ENCODE data around the gene CEP19.

CEP19 gene

GRCh38 chr3:196691386-196691785, 20.7 kb downstream of the CEP19 start:
- no peak for DNase-seq (ENCODE audit: low spot score in 2 of 2)
- H3K36me3 Mint-ChIP-seq: peaks cover 29% of the 10 kb centered on the region
- H3K9me3 Mint-ChIP-seq: no peaks in the 10 kb centered on the region
- no peak for ATAC-seq
- H3K4me1 Mint-ChIP-seq: peaks cover 18% of the 10 kb centered on the region
- no peak overlapping the region for H3K4me3 Mint-ChIP-seq
- no peak overlapping the region for H3K27ac Mint-ChIP-seq

- Mint-ChIP-seq H3K36me3 (peaks cover 16% of the 10 kb centered on the region), H3K4me3 (no peak overlapping the region), H3K27ac (no peak overlapping the region), H3K9me3 (no peaks in the 10 kb centered on the region), H3K4me1 (peaks cover 13% of the 10 kb centered on the region)
- DNase-seq (ENCODE audit: low spot score in 2 of 2): no peak
- ATAC-seq: no peak
These were observed 21.9 kb downstream of the CEP19 start for GRCh38 chr3:196689941-196690660.

DNA sequence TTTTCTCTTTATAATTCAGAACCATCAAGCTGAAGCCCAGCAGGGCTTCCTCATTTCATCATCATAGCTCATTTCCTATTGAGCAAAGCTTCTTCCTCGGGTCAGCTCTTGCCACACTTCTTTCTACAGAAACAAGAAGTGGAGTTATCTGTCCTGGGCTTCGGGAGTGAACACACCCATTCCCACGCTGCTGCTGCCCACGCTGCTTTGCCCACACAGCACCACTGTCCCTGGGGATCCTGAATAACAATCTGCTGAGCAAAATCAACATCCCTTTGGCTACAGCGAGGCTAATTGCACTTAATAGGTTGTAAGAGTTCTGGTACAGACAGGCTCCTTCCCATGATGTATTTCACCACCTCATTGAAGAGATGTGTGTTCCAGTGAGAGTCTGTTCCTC, 23.7 kb downstream of the CEP19 start:
- no peak overlapping the region for H3K27ac Mint-ChIP-seq
- DNase-seq (ENCODE audit: low spot score in 2 of 2) (no peak), ATAC-seq (no peak)
- no peaks in the 10 kb centered on the region for H3K36me3 Mint-ChIP-seq
- H3K4me3 Mint-ChIP-seq: no peak overlapping the region
- H3K4me1 Mint-ChIP-seq: peaks cover 24% of the 10 kb centered on the region
- no peaks in the 10 kb centered on the region for H3K9me3 Mint-ChIP-seq

GRCh38 chr3:196686436-196686835, 25.6 kb downstream of the CEP19 start:
- Mint-ChIP-seq H3K36me3 (no peaks in the 10 kb centered on the region), H3K27ac (no peak overlapping the region), H3K4me3 (no peak overlapping the region), H3K4me1 (peaks cover 24% of the 10 kb centered on the region), H3K9me3 (no peaks in the 10 kb centered on the region)
- DNase-seq (ENCODE audit: low spot score in 2 of 2) (no peak), ATAC-seq (no peak)

GRCh38 chr3:196684548-196685407, 27.3 kb downstream of the CEP19 start:
- Mint-ChIP-seq H3K4me3 (peak overlapping the region; percentile 52), H3K36me3 (no peaks in the 10 kb centered on the region), H3K27ac (peak overlapping the region; percentile 63), H3K9me3 (no peaks in the 10 kb centered on the region), H3K4me1 (peaks cover 24% of the 10 kb centered on the region)
- DNase-seq (ENCODE audit: low spot score in 2 of 2): peak; percentile 53 to 85
- ATAC-seq: peak; percentile 98

GRCh38 chr3:196677931-196678330, 34.1 kb downstream of the CEP19 start:
- Mint-ChIP-seq H3K36me3 (no peaks in the 10 kb centered on the region), H3K27ac (no peak overlapping the region), H3K9me3 (no peaks in the 10 kb centered on the region), H3K4me3 (no peak overlapping the region), H3K4me1 (peaks cover 11% of the 10 kb centered on the region)
- no peak for DNase-seq (ENCODE audit: low spot score in 2 of 2)
- peak; percentile 40 for ATAC-seq

DNA sequence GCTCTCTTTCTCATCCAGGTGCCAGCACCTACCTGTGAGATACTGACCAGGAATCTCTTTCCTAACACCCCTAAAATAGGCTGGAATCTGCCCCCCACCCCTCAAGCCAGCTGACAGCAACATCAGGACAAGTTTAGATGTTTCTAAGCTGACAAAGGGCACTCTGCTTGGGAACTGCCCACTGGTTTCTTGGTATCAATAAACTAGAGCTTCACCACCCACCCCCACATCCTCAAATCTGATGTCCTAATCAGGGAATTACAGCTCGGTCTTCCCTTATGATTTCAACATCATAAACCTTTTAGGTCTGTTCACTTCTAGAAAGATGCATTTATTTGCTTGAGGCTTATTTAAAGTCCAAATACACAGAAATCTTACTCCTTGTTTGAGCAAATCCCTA, 34.7 kb downstream of the CEP19 start:
- no peak for ATAC-seq
- no peak overlapping the region for H3K27ac Mint-ChIP-seq

GRCh38 chr3:196673632-196674031, 38.4 kb downstream of the CEP19 start:
- no peak for ATAC-seq
- H3K9me3 Mint-ChIP-seq: no peaks in the 10 kb centered on the region
- H3K4me1 Mint-ChIP-seq: peaks cover 24% of the 10 kb centered on the region
- no peak for DNase-seq (ENCODE audit: low spot score in 2 of 2)
- no peak overlapping the region for H3K27ac Mint-ChIP-seq
- peaks cover 5% of the 10 kb centered on the region for H3K36me3 Mint-ChIP-seq
- no peak overlapping the region for H3K4me3 Mint-ChIP-seq

More for the DNA sequence above, 34.7 kb downstream of the CEP19 start:
- Mint-ChIP-seq H3K36me3 (no peaks in the 10 kb centered on the region), H3K4me1 (peaks cover 11% of the 10 kb centered on the region), H3K9me3 (no peaks in the 10 kb centered on the region), H3K4me3 (no peak overlapping the region)
- DNase-seq (ENCODE audit: low spot score in 2 of 2): no peak

GRCh38 chr3:196670339-196670738, 41.7 kb downstream of the CEP19 start:
- H3K4me1 Mint-ChIP-seq: peaks cover 13% of the 10 kb centered on the region
- peaks cover 5% of the 10 kb centered on the region for H3K36me3 Mint-ChIP-seq
- no peak overlapping the region for H3K4me3 Mint-ChIP-seq
- no peaks in the 10 kb centered on the region for H3K9me3 Mint-ChIP-seq
- H3K27ac Mint-ChIP-seq: peak overlapping the region; percentile 49
- no peak for ATAC-seq
- DNase-seq (ENCODE audit: low spot score in 2 of 2): no peak

- Mint-ChIP-seq H3K4me1 (peaks cover 13% of the 10 kb centered on the region), H3K36me3 (peaks cover 11% of the 10 kb centered on the region)
- no peak for ATAC-seq
These were observed 44.8 kb downstream of the CEP19 start for GRCh38 chr3:196667056-196667825.

GRCh38 chr3:196666001-196666867, 45.8 kb downstream of the CEP19 start:
- no peak overlapping the region for H3K27ac Mint-ChIP-seq
- peaks cover 7% of the 10 kb centered on the region for H3K4me1 Mint-ChIP-seq
- no peaks in the 10 kb centered on the region for H3K9me3 Mint-ChIP-seq
- no peak for ATAC-seq
- H3K4me3 Mint-ChIP-seq: no peak overlapping the region
- no peak for DNase-seq (ENCODE audit: low spot score in 2 of 2)
- H3K36me3 Mint-ChIP-seq: peaks cover 18% of the 10 kb centered on the region

More at GRCh38 chr3:196667056-196667825, 44.8 kb downstream of the CEP19 start:
- no peak overlapping the region for H3K4me3 Mint-ChIP-seq
- no peak overlapping the region for H3K27ac Mint-ChIP-seq
- no peaks in the 10 kb centered on the region for H3K9me3 Mint-ChIP-seq
- DNase-seq (ENCODE audit: low spot score in 2 of 2): no peak

- Mint-ChIP-seq H3K9me3 (no peaks in the 10 kb centered on the region), H3K4me3 (no peak overlapping the region), H3K36me3 (peaks cover 41% of the 10 kb centered on the region), H3K4me1 (no peaks in the 10 kb centered on the region), H3K27ac (no peak overlapping the region)
- no peak for DNase-seq (ENCODE audit: low spot score in 2 of 2)
- ATAC-seq: no peak
These were observed 49.1 kb downstream of the CEP19 start for GRCh38 chr3:196662711-196663571.

- Mint-ChIP-seq H3K4me3 (no peak overlapping the region), H3K27ac (no peak overlapping the region), H3K36me3 (peaks cover 50% of the 10 kb centered on the region), H3K4me1 (no peaks in the 10 kb centered on the region), H3K9me3 (no peaks in the 10 kb centered on the region)
- no peak for ATAC-seq
- DNase-seq (ENCODE audit: low spot score in 2 of 2): no peak
These were observed 50.0 kb downstream of the CEP19 start for GRCh38 chr3:196662033-196662432.

DNA sequence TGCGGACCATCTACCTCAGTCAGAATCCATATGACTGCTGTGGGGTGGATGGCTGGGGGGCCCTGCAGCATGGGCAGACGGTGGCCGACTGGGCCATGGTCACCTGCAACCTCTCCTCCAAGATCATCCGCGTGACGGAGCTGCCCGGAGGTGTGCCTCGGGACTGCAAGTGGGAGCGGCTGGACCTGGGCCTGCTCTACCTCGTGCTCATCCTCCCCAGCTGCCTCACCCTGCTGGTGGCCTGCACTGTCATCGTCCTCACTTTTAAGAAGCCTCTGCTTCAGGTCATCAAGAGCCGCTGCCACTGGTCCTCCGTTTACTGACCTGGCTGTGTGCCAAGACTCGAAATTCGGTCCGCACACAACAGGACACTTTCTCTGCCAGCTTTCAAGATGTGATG, 50.6 kb downstream of the CEP19 start:
- Mint-ChIP-seq H3K9me3 (no peaks in the 10 kb centered on the region), H3K27ac (no peak overlapping the region), H3K4me3 (no peak overlapping the region), H3K36me3 (peaks cover 56% of the 10 kb centered on the region), H3K4me1 (no peaks in the 10 kb centered on the region)
- DNase-seq (ENCODE audit: low spot score in 2 of 2): no peak
- no peak for ATAC-seq

Data from stimulated activated effector memory CD8-positive, alpha-beta T cell treated with anti-CD3 and anti-CD28 coated beads, Interleukin-12 subunit alpha, Interleukin-12 subunit beta, amount 100 ng/mL, for 72 hours (primary cell).